HEK293 (cell line): ENCODE measurements around the gene NFIB.

Source experiments
- CTCF ChIA-PET: fragments of 350-600 bp; formaldehyde crosslinking; extraction: SDS; loops from one replicate; lab custom pipeline; 2021; ENCODE audit warnings: antibody characterized with exemption; lab: Yijun Ruan, JAX
- POLR2A ChIA-PET: fragments of 300-600 bp; formaldehyde crosslinking; extraction: SDS; loops from one replicate; lab custom pipeline; 2020; ENCODE audit warnings: antibody characterized with exemption, inconsistent platforms; lab: Yijun Ruan, JAX
- H3K27ac ChIP-seq: fragments of 200-500 bp; sonication (Bioruptor generic); 2 replicates; pipeline ENCODE4 v1.5.1; 2014; ENCODE audit warnings: low read depth, low read length, control low read depth, inconsistent platforms; ENCODE audit errors: extremely low read depth
- H3K36me3 ChIP-seq, 2 experiments: fragments of 200-500 bp in 1 of 2; sonication (Bioruptor generic) in 1 of 2; 1 replicate in 1 of 2; 2 replicates in 1 of 2; pipeline ENCODE4 v1.5.1; 2014 to 2017; ENCODE audit warnings: inconsistent platforms in 2 of 2, low read length in 2 of 2; ENCODE audit not compliant: control insufficient read depth in 2 of 2, insufficient read depth in 1 of 2
- H3K4me1 ChIP-seq: fragments of 200-500 bp; sonication (Bioruptor generic); 2 replicates; pipeline ENCODE4 v1.5.1; 2014; ENCODE audit warnings: mild to moderate bottlenecking, low read length, inconsistent platforms; ENCODE audit not compliant: control insufficient read depth, insufficient read depth
- H3K4me3 ChIP-seq: 2 replicates; pipeline ENCODE4 v1.5.1; 2011; ENCODE audit warnings: low read depth, mild to moderate bottlenecking, control low read depth, low read length, moderate library complexity
- H3K9me3 ChIP-seq: fragments of 200-500 bp; sonication (Bioruptor generic); 2 replicates; pipeline ENCODE4 v1.5.1; 2014; ENCODE audit warnings: low read depth, low read length, inconsistent platforms; ENCODE audit not compliant: control insufficient read depth, insufficient read depth
- AEBP2 ChIP-seq: fragments of 450-650 bp; formaldehyde crosslinking; IDR thresholded peaks from 2 replicates; pipeline ENCODE4 v1.5.1; 2016; ENCODE audit warnings: missing biosample characterization, missing genetic modification characterization, borderline replicate concordance
- KLF7 ChIP-seq: fragments of 450-650 bp; formaldehyde crosslinking; IDR thresholded peaks from 2 replicates; pipeline ENCODE4 v1.5.1; 2016; ENCODE audit warnings: missing biosample characterization, missing genetic modification characterization, borderline replicate concordance
- SCRT2 ChIP-seq: fragments of 450-650 bp; formaldehyde crosslinking; IDR thresholded peaks from 2 replicates; pipeline ENCODE4 v1.5.1; 2016; ENCODE audit warnings: missing biosample characterization, missing genetic modification characterization
- SP7 ChIP-seq: fragments of 450-650 bp; formaldehyde crosslinking; IDR thresholded peaks from 2 replicates; pipeline ENCODE4 v1.5.1; 2016; ENCODE audit warnings: missing biosample characterization, missing genetic modification characterization
- TRIM28 ChIP-seq: IDR thresholded peaks from 2 replicates; pipeline ENCODE4 v1.6.1; 2011; ENCODE audit warnings: low read length, control low read depth, borderline replicate concordance
- ZBTB10 ChIP-seq: fragments of 450-650 bp; formaldehyde crosslinking; IDR thresholded peaks from 2 replicates; pipeline ENCODE4 v1.5.1; 2016; ENCODE audit warnings: missing biosample characterization, missing genetic modification characterization
- ZBTB17 ChIP-seq: fragments of 450-650 bp; formaldehyde crosslinking; IDR thresholded peaks from 2 replicates; pipeline ENCODE4 v1.5.1; 2016; ENCODE audit warnings: missing biosample characterization, missing genetic modification characterization
- ZBTB21 ChIP-seq: fragments of 450-650 bp; formaldehyde crosslinking; IDR thresholded peaks from 2 replicates; pipeline ENCODE4 v1.5.1; 2017; ENCODE audit warnings: missing biosample characterization, missing genetic modification characterization
- ZBTB44 ChIP-seq: fragments of 450-650 bp; IDR thresholded peaks from 2 replicates; pipeline ENCODE4 v1.5.1; 2018; ENCODE audit warnings: missing biosample characterization, mild to moderate bottlenecking, missing genetic modification characterization
- ZBTB48 ChIP-seq: fragments of 450-650 bp; formaldehyde crosslinking; IDR thresholded peaks from 2 replicates; pipeline ENCODE4 v1.5.1; 2016; ENCODE audit warnings: missing biosample characterization, missing genetic modification characterization
- ZNF184 ChIP-seq: fragments of 450-650 bp; IDR thresholded peaks from 2 replicates; pipeline ENCODE4 v1.5.1; 2018; ENCODE audit warnings: missing biosample characterization, mild to moderate bottlenecking, missing genetic modification characterization
- ZNF280C ChIP-seq: fragments of 450-650 bp; formaldehyde crosslinking; IDR thresholded peaks from 2 replicates; pipeline ENCODE4 v1.5.1; 2016; ENCODE audit warnings: missing biosample characterization, missing genetic modification characterization
- ZNF302 ChIP-seq: fragments of 450-650 bp; formaldehyde crosslinking; IDR thresholded peaks from 2 replicates; pipeline ENCODE4 v1.5.1; 2016; ENCODE audit warnings: missing biosample characterization, missing genetic modification characterization, low read depth
- ZNF423 ChIP-seq: fragments of 450-650 bp; formaldehyde crosslinking; IDR thresholded peaks from 2 replicates; pipeline ENCODE4 v1.5.1; 2016; ENCODE audit warnings: missing biosample characterization, missing genetic modification characterization
- ZNF473 ChIP-seq: fragments of 450-650 bp; formaldehyde crosslinking; IDR thresholded peaks from 2 replicates; pipeline ENCODE4 v1.5.1; 2017; ENCODE audit warnings: missing biosample characterization, missing genetic modification characterization
- ZNF501 ChIP-seq: fragments of 450-650 bp; formaldehyde crosslinking; IDR thresholded peaks from 2 replicates; pipeline ENCODE4 v1.5.1; 2016; ENCODE audit warnings: missing biosample characterization, missing genetic modification characterization
- ZNF555 ChIP-seq: fragments of 450-650 bp; formaldehyde crosslinking; conservative IDR thresholded peaks from 2 replicates; pipeline ENCODE4 v1.5.1; 2017; ENCODE audit warnings: missing biosample characterization, mild to moderate bottlenecking, missing genetic modification characterization, inconsistent platforms
- ZNF558 ChIP-seq: fragments of 450-650 bp; formaldehyde crosslinking; IDR thresholded peaks from 2 replicates; pipeline ENCODE4 v1.5.1; 2016; ENCODE audit warnings: missing biosample characterization, missing genetic modification characterization
- ZNF571 ChIP-seq: fragments of 450-650 bp; formaldehyde crosslinking; IDR thresholded peaks from 2 replicates; pipeline ENCODE4 v1.5.0; 2017; ENCODE audit warnings: missing biosample characterization, missing genetic modification characterization
- ZNF610 ChIP-seq: fragments of 450-650 bp; formaldehyde crosslinking; IDR thresholded peaks from 2 replicates; pipeline ENCODE4 v1.5.1; 2016; ENCODE audit warnings: missing biosample characterization, missing genetic modification characterization, borderline replicate concordance
- ZNF621 ChIP-seq: fragments of 450-650 bp; formaldehyde crosslinking; IDR thresholded peaks from 2 replicates; pipeline ENCODE4 v1.5.1; 2017; ENCODE audit warnings: missing biosample characterization, missing genetic modification characterization
- ZNF664 ChIP-seq: fragments of 450-650 bp; formaldehyde crosslinking; IDR thresholded peaks from 2 replicates; pipeline ENCODE4 v1.5.1; 2016; ENCODE audit warnings: missing biosample characterization, missing genetic modification characterization
- ZNF747 ChIP-seq: fragments of 450-650 bp; formaldehyde crosslinking; IDR thresholded peaks from 2 replicates; pipeline ENCODE4 v1.5.1; 2016; ENCODE audit warnings: missing biosample characterization, missing genetic modification characterization
- ZNF777 ChIP-seq: fragments of 450-650 bp; formaldehyde crosslinking; IDR thresholded peaks from 2 replicates; pipeline ENCODE4 v1.5.1; 2017; ENCODE audit warnings: missing biosample characterization, missing genetic modification characterization, borderline replicate concordance
- TF ChIP-seq, protein P1 (sequence below): fragments of 450-650 bp; formaldehyde crosslinking; IDR thresholded peaks from 2 replicates; pipeline ENCODE4 v1.5.1; 2016; ENCODE audit warnings: missing biosample characterization, missing genetic modification characterization
- TF ChIP-seq, protein P2 (sequence below): fragments of 450-650 bp; formaldehyde crosslinking; IDR thresholded peaks from 2 replicates; pipeline ENCODE4 v1.5.1; 2016; ENCODE audit warnings: missing biosample characterization, missing genetic modification characterization

The NFIB gene

GRCh38 chr9:14136646-14137370, 177.1 kb downstream of the NFIB start (continued):
- TF ChIP-seq, protein P1, sequence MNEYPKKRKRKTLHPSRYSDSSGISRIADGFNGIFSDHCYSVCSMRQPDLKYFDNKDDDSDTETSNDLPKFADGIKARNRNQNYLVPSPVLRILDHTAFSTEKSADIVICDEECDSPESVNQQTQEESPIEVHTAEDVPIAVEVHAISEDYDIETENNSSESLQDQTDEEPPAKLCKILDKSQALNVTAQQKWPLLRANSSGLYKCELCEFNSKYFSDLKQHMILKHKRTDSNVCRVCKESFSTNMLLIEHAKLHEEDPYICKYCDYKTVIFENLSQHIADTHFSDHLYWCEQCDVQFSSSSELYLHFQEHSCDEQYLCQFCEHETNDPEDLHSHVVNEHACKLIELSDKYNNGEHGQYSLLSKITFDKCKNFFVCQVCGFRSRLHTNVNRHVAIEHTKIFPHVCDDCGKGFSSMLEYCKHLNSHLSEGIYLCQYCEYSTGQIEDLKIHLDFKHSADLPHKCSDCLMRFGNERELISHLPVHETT (tag by site-specific recombination) = no peak
- TF ChIP-seq ZNF555 (no peak), ZBTB10 (tag by site-specific recombination) (no peak), SP7 (peak; percentile 65), ZBTB48 (tag by site-specific recombination) (no peak), ZNF501 (tag by site-specific recombination) (no peak), ZNF302 (tag by site-specific recombination) (no peak), ZNF664 (tag by site-specific recombination) (no peak), KLF7 (tag by site-specific recombination) (no peak), ZNF621 (tag by site-specific recombination) (no peak), ZBTB17 (tag by site-specific recombination) (peak; percentile 41), ZNF280C (tag by site-specific recombination) (no peak), ZNF473 (tag by site-specific recombination) (no peak), ZNF610 (no peak), ZNF184 (tag by site-specific recombination) (no peak), ZBTB21 (tag by site-specific recombination) (no peak), SCRT2 (tag by site-specific recombination) (peak; percentile 90)
- TF ChIP-seq, protein P2, sequence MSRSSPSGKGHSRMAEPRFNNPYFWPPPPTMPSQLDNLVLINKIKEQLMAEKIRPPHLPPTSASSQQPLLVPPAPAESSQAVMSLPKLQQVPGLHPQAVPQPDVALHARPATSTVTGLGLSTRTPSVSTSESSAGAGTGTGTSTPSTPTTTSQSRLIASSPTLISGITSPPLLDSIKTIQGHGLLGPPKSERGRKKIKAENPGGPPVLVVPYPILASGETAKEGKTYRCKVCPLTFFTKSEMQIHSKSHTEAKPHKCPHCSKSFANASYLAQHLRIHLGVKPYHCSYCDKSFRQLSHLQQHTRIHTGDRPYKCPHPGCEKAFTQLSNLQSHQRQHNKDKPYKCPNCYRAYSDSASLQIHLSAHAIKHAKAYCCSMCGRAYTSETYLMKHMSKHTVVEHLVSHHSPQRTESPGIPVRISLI = 0 out of 2 replicates have a peak, but pooled peaks have one; percentile 24

DNA sequence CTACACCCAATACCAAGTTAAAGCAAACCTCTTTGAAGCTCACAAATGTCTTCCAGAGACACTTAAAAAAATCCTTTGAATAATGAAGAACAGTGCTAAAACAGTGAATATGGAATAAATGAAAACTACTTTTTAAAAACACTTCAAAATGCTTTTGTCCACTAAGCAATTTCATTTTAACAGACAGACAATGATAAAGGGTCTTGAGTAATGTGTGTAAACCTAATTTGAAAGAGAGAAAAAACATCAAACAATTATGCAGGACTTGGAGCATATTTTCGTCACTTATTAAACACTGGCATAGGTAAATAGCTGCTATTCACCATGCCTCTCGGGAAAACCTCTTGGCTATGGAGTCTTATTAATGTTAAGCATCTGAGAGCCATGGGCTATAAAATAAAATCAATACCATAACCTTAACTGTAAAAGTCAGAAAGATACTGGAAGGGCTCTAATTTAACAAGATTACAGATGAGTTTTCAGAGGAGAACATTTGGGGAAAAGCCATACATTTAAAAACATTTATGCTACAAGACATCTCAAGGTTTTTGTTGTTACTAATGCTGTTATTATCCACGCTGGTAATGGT, 177.8 kb downstream of the NFIB start:
- H3K4me3 ChIP-seq = no peak overlapping the region
- peak overlapping the region; percentile 44 for H3K27ac ChIP-seq
- H3K36me3 ChIP-seq = no peaks in the 10 kb centered on the region
- CTCF ChIA-PET = interaction anchor here (0.7 kb wide), 1 partner anchor 24 kb away, joined by 3 read pairs; no protein-coding TSS in a partner anchor
- POLR2A ChIA-PET = interaction anchor here (1.2 kb wide), 1 partner anchor 12 kb away, joined by 3 read pairs; no protein-coding TSS in a partner anchor
- no peaks in the 10 kb centered on the region for H3K9me3 ChIP-seq
- peaks cover 8% of the 10 kb centered on the region; the same call in 1 of the 2 replicates for H3K4me1 ChIP-seq
- TF ChIP-seq ZBTB44 (tag by site-specific recombination) = 0 out of 2 replicates have a peak, but pooled peaks have one; percentile 19
- no peak for TF ChIP-seq ZNF777 (tag by site-specific recombination)
- no peak for TF ChIP-seq ZNF747 (tag by site-specific recombination)
- no peak for TF ChIP-seq ZNF423 (tag by site-specific recombination)
- TF ChIP-seq ZNF558 (tag by site-specific recombination) = no peak
- TF ChIP-seq ZNF571 (tag by site-specific recombination) = no peak
- TF ChIP-seq TRIM28 = peak; percentile 5; the same call in 1 of the 2 replicates
- no peak for TF ChIP-seq AEBP2 (tag by site-specific recombination)
